ENCODE results near the gene FAAP20. TPM values are rescaled to one million over a fixed set of nuclear protein-coding genes. Genes with fewer than 3 reads are reported as not detected.

The FAAP20 gene
- total and polyA plus RNA-seq, 10 of the 15 experiments (the other 5 are each of a cell fraction or from before 2014, with no cell fraction given): 0.79 to 91.8 (median 20.9) TPM

- TF ChIP-seq, protein P1, sequence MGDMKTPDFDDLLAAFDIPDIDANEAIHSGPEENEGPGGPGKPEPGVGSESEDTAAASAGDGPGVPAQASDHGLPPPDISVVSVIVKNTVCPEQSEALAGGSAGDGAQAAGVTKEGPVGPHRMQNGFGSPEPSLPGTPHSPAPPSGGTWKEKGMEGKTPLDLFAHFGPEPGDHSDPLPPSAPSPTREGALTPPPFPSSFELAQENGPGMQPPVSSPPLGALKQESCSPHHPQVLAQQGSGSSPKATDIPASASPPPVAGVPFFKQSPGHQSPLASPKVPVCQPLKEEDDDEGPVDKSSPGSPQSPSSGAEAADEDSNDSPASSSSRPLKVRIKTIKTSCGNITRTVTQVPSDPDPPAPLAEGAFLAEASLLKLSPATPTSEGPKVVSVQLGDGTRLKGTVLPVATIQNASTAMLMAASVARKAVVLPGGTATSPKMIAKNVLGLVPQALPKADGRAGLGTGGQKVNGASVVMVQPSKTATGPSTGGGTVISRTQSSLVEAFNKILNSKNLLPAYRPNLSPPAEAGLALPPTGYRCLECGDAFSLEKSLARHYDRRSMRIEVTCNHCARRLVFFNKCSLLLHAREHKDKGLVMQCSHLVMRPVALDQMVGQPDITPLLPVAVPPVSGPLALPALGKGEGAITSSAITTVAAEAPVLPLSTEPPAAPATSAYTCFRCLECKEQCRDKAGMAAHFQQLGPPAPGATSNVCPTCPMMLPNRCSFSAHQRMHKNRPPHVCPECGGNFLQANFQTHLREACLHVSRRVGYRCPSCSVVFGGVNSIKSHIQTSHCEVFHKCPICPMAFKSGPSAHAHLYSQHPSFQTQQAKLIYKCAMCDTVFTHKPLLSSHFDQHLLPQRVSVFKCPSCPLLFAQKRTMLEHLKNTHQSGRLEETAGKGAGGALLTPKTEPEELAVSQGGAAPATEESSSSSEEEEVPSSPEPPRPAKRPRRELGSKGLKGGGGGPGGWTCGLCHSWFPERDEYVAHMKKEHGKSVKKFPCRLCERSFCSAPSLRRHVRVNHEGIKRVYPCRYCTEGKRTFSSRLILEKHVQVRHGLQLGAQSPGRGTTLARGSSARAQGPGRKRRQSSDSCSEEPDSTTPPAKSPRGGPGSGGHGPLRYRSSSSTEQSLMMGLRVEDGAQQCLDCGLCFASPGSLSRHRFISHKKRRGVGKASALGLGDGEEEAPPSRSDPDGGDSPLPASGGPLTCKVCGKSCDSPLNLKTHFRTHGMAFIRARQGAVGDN (IDR thresholded peaks at IDR 0.05): peak; percentile 60; the same call in 1 of the 2 replicates
- TF ChIP-seq RUNX3 (IDR thresholded peaks at IDR 0.05; ENCODE audit: low read length): peak; percentile 84
- peak; percentile 95 for TF ChIP-seq DPF2 (IDR thresholded peaks at IDR 0.05)
- TF ChIP-seq ZNF217 (IDR thresholded peaks at IDR 0.05): peak; percentile 51; the same call in 1 of the 2 replicates
- TF ChIP-seq, protein P2, sequence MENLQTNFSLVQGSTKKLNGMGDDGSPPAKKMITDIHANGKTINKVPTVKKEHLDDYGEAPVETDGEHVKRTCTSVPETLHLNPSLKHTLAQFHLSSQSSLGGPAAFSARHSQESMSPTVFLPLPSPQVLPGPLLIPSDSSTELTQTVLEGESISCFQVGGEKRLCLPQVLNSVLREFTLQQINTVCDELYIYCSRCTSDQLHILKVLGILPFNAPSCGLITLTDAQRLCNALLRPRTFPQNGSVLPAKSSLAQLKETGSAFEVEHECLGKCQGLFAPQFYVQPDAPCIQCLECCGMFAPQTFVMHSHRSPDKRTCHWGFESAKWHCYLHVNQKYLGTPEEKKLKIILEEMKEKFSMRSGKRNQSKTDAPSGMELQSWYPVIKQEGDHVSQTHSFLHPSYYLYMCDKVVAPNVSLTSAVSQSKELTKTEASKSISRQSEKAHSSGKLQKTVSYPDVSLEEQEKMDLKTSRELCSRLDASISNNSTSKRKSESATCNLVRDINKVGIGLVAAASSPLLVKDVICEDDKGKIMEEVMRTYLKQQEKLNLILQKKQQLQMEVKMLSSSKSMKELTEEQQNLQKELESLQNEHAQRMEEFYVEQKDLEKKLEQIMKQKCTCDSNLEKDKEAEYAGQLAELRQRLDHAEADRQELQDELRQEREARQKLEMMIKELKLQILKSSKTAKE (IDR thresholded peaks at IDR 0.05; ENCODE audit: low read depth, poor library complexity, severe bottlenecking): no peak
- TF ChIP-seq FOS (IDR thresholded peaks at IDR 0.05; ENCODE audit: borderline replicate concordance, extremely low read depth, insufficient read length): no peak
- peak; percentile 5 for TF ChIP-seq SP1 (IDR thresholded peaks at IDR 0.05; ENCODE audit: low read depth, low read length)
- TF ChIP-seq, protein P3, sequence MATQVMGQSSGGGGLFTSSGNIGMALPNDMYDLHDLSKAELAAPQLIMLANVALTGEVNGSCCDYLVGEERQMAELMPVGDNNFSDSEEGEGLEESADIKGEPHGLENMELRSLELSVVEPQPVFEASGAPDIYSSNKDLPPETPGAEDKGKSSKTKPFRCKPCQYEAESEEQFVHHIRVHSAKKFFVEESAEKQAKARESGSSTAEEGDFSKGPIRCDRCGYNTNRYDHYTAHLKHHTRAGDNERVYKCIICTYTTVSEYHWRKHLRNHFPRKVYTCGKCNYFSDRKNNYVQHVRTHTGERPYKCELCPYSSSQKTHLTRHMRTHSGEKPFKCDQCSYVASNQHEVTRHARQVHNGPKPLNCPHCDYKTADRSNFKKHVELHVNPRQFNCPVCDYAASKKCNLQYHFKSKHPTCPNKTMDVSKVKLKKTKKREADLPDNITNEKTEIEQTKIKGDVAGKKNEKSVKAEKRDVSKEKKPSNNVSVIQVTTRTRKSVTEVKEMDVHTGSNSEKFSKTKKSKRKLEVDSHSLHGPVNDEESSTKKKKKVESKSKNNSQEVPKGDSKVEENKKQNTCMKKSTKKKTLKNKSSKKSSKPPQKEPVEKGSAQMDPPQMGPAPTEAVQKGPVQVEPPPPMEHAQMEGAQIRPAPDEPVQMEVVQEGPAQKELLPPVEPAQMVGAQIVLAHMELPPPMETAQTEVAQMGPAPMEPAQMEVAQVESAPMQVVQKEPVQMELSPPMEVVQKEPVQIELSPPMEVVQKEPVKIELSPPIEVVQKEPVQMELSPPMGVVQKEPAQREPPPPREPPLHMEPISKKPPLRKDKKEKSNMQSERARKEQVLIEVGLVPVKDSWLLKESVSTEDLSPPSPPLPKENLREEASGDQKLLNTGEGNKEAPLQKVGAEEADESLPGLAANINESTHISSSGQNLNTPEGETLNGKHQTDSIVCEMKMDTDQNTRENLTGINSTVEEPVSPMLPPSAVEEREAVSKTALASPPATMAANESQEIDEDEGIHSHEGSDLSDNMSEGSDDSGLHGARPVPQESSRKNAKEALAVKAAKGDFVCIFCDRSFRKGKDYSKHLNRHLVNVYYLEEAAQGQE (IDR thresholded peaks at IDR 0.05; ENCODE audit: low read depth, low read length): no peak
- peak; percentile 93 for TF ChIP-seq LARP7 (IDR thresholded peaks at IDR 0.05)
- TF ChIP-seq SMARCA5 (IDR thresholded peaks at IDR 0.05): peak; percentile 89
- no peak for TF ChIP-seq STAT3 (IDR thresholded peaks at IDR 0.05; ENCODE audit: low read depth, low read length)
- peak in 1 of 2 experiments; percentile 94; a peak in 2 of 3 replicates for TF ChIP-seq EGR1 (IDR thresholded peaks at IDR 0.05; ENCODE audit: borderline replicate concordance in 1 of 2, low read depth in 2 of 2, low read length in 2 of 2)
- no peak for TF ChIP-seq CBX5 (IDR thresholded peaks at IDR 0.05; ENCODE audit: low read depth)
These were observed 33.0 kb upstream of the FAAP20 start (continued) for GRCh38 chr1:2227346-2228156.

All from GM12878 (cell line).